Cortex of kidney (tissue), 1 donor: ENCODE results near the gene FAS.

ENCODE experiments used
- DNase-seq: peaks from one replicate; lab custom pipeline; 2025; lab: John Stamatoyannopoulos, UW

The FAS gene

DNA sequence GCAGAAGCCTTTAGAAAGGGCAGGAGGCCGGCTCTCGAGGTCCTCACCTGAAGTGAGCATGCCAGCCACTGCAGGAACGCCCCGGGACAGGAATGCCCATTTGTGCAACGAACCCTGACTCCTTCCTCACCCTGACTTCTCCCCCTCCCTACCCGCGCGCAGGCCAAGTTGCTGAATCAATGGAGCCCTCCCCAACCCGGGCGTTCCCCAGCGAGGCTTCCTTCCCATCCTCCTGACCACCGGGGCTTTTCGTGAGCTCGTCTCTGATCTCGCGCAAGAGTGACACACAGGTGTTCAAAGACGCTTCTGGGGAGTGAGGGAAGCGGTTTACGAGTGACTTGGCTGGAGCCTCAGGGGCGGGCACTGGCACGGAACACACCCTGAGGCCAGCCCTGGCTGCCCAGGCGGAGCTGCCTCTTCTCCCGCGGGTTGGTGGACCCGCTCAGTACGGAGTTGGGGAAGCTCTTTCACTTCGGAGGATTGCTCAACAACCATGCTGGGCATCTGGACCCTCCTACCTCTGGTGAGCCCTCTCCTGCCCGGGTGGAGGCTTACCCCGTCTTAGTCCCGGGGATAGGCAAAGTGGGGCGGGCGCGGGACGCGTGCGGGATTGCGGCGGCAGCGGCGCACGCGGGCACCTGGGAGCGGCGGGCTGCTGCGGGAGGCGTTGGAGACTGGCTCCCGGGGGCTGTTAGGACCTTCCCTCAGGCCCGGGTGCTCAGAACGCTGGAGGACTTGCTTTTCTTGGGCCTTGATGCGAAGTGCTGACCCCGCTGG lies at the start of gene FAS:
Gene FAS, plus strand, starts transcription at position 415 of the 777 bp plus-strand sequence. Its CDS starts 79 bp downstream, at position 494.
- DNase-seq: no peak

DNA sequence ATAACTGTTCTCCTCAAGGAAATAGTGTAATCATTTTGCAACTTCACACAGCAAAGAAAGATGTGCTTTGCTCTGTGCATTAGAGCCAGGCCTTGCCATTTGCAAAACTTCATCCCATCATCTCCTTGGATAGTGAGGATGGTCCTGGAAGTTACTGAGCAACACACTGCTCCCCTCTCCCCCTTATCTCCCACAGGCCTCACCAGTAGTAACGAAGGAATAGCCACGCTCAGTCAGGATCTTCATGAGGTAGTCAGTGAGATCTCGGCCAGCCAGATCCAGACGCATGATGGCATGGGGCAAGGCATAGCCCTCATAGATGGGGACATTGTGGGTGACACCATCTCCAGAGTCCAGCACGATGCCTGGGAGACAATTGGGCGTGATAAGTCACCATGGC lies 49.6 kb upstream of the FAS start:
- DNase-seq: no peak

DNA sequence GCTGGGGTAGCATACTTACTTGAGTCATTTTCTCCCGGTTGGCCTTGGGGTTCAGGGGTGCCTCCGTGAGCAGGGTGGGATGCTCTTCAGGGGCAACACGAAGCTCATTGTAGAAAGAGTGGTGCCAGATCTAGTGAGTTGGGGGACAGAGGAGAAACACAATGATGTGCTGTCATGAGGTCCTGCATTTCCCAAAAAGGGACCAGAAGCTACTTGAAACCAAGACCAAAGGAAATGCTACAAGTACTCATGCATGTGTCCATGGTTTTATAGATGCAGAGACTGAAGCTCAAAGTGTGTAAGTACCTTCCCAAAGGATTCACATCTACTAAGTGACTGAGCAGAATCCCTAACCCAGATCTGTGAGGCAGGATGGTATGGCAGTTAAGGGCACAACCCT lies 46.8 kb upstream of the FAS start:
- no peak for DNase-seq

DNA sequence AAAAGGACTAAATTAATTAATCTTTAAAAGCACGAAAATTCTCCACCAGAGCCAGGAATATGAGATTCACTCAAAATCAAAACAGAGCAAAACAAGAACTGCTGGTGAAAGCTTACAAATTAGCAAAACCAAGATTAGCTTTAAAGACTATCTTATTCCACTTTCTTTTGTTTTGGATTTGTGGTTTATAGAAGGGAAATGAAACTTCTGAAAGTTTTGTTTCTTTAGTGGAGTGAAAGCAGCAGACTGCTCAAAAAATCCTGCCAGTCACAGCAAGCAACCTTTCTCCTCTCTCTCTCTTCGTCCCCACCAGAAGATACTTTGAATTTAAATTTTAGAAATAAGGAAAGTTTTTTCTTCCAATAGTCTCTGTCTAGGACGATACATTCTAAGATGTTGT lies 45.8 kb upstream of the FAS start:
- DNase-seq: no peak

DNA sequence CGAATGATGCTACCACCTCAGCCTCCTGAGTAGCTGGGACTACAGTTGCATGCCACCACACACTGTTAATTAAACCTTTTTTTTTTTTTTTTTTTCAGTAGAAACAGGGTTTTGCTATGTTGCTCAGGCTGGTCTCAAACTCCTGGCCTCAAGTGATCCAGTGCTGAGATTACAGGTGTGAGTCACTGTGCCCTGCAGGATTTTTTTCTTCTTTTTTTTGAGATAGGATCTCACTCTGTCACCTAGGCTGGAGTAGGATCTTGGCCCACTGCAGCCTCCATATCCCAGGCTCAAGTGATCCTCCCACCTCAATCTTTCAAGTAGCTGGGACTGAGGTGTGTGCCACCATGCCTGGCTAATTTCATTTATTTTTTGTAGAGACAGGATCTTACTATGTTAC lies 44.4 kb upstream of the FAS start:
- DNase-seq: no peak

DNA sequence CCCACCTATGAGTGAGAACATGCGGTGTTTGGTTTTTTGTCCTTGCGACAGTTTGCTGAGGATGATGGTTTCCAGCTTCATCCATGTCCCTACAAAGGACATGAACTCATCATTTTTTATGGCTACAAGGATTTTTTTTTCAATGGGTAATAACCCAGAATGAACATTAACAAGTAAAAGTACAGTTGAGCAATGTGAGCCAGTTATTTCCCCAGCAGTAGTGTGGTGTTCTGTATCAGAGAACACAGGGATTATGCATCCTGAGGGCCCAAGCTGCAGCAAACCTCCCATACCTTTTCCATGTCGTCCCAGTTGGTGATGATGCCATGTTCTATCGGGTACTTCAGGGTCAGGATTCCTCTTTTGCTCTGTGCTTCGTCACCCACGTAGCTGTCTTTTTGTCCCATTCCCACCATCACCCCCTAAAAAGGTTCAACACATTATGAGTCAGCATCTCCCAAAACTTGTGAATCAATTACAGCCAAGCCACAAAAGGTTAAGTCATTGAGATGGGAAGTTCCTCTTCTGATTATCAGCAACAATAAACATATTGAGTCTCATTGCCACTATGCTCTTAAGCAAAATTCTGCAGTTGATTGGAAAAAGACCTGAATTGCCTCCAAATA lies 43.5 kb upstream of the FAS start:
- DNase-seq: no peak

DNA sequence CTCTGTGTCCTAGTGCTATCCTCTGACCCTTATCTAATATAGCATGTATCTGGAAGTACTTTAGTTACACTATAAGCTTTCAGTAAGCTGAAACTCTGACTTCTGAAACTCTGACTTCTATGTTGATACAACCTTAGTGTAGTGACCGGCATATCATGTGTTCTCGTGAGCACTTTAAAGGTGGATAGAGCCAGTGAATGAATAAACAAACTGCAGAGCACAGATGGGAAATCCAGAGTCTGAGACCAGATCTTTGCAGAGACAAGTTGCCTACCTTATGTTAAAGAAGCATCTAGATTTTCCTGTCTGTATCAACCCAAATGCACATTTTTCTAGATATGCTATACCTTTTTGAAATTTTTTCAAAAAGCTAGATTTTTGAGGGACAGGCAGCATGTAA lies 41.5 kb upstream of the FAS start:
- no peak for DNase-seq

DNA sequence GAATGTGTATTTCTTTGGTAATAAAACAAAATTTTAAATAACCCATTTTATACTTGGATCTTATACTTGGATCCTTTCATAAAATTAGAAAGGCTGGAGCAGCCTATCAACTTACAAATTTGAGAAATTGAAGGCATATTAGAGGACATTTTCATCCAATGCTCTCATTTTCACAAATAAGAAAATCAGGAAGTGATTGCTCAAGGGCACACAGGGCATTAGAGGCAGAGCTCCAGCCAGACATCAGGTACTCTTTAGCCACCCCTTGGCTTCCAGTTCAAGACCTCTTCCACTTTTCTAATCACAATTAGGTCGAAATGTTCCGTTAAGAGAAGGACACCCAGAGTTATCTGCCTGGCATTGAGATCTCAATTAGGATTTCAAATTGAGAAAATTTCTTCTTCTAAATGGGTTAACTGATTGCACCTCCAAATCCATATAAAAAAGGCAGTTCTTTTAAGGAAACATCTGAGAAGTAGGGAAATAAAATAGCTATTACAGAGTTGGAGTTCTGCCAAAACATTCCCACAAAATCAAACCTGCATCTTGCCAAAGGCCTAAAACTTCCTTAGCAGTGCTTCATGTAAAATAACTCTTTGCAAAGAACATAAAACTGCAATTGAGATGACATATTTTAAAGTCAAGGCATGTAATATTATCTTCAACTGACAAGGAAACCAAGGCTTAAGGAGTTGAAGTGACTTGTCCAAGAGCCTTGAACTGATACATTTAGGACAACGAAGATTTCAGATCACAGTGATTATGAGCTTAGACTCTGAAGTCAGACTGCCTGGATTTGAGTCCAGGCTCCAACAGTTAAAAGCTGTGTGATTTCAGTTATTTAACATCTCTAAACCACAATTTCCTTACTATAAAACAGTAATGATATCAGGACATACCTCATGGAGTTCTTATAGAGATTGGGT lies 40.4 kb upstream of the FAS start:
- no peak for DNase-seq

DNA sequence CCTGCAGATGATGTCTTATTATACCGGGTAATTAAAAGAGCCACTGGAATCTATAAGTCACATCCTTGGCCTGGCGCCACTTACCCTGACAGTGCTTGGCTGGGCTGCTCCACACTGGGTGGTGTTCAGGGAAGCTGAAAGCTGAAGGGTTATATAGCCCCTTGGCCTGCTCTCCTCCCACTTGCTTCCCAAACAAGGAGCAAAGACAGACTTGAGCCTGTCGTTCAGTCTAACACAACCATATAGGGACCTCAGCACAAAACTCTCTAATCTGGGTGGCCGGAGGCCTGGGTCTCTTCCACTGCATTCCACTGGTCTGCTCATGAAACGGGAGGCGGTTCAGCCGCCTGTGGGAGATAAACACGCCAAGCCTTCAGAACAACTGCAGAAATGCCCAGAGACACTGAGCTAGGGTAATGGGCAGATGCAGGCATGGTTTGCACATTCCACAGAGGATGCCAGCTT lies 37.9 kb upstream of the FAS start, which contains the start of gene ACTA2:
Gene ACTA2, minus strand, starts transcription at position 127 of the 465 bp plus-strand sequence. CDS start 3,843 bp downstream, outside the sequence.
- no peak for DNase-seq

DNA sequence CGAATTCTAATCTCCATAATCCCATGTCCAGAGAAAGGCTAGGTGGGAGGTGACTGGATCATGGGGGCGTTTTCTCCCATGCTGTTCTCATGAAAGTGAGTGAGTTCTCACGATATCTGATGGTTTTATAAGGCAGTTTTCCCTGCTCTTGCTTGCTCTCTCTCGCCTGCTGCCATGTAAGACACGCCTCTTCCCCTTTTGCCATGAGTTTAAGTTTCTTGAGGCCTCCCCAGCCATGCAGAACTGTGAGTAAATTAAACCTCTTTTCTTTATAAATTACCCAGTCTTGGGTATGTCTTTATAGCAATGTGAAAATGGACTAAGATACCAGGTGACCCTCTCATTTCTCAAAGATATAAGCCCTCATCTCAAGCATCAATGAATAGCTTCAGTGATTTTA lies 36.9 kb upstream of the FAS start:
- no peak for DNase-seq

DNA sequence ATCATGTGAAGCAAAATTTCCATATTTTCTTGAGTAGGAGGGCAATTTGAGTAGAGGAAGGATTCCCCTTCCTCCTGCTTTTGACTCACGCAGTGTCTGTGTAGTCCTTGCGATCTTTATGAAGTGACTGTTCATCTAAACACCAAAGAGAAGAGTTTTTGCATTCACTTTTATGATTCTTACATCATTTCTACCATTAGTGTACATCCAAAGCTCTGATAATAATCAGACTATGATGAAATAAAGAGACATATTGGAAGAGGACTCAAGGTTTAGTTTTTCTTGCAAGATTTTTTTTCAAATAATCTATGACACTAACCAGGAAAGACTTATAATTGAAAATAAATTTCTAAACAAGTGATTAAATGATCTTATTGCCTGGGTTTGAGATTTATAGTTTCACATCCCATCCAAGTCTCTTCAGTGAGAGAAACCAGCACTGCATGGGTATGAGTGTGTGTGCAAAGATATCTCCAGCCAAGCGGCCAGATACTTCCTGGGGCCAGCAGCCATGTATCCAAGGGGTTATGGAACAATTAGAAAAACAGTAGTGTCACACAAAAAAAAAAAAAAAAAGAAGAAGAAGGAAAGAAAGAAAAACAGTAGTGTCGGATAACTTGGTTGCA lies 36.0 kb upstream of the FAS start:
- DNase-seq: no peak

DNA sequence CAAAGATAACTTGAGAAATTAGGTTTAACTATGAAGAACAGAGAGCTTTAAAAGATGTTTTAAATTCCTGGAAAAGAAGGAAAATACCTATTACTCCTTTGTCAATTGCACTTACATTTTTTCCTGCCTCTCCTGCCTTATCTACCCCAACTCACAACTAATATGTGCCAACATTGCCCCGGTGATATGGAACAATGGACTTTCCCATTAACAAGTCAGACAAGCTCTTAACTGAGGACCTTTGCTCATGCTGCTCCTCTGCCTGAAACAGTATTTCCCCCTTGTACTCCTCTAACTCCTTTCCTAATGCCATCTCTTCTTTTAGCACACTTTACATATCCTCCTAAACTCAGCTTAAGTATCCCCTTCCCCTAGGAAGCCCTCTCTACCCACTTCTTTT lies 33.2 kb upstream of the FAS start:
- DNase-seq: no peak

DNA sequence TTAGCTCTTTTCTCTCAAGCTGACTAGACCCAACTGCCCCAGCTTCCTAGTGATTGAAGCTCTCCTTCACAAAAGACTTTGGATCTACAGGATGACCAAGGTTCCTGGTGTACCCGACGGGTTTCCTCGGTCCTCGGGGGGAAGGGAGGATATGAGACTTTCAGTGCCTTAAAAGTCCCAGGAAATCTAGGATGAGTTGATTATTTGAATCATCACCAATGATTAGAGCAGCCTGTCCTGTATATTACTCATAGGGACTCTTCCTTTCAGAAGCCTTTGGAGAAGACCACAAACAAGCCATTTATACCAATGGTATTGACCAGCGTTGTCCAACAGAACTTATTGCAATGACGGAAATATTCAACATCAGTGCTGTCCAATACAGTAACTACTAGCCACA lies 31.9 kb upstream of the FAS start:
- no peak for DNase-seq

DNA sequence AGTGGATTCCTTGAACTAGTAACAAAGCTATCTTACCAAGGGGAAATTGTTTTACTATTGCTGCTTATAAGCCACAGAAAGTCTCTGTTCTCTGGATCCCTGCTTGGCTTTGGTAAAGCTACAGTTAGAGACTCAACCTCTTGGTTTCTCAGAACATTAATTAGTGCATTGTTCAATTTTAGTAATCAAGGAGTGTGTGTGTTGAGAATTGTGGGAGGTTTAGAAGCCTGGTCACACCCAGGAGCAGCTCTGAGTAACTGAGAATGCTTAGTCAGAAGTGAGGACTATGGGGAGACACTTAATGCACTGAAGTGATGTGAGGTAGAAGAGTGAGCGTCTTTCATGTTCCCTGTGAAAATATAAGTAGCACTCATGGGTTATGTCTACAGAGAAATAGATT lies 29.8 kb upstream of the FAS start:
- no peak for DNase-seq

DNA sequence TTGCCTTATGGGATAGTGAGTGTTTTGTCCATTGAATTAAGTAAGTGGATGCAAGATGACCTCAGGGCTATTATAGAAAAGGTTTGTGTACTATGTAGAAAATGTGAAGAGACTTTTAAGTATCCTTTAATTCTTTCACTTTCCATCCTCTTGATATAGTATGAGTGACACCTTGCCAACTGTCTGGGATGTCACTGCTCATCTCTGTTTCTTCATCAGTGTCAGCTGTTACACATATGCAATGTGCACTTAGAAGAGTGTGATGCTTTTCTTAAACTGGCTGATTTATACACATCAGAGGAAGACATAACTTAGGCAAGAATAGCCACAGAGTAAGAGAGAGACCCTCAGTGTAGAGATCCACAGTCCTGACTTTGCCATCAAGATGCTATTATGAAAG lies 29.3 kb upstream of the FAS start:
- no peak for DNase-seq

DNA sequence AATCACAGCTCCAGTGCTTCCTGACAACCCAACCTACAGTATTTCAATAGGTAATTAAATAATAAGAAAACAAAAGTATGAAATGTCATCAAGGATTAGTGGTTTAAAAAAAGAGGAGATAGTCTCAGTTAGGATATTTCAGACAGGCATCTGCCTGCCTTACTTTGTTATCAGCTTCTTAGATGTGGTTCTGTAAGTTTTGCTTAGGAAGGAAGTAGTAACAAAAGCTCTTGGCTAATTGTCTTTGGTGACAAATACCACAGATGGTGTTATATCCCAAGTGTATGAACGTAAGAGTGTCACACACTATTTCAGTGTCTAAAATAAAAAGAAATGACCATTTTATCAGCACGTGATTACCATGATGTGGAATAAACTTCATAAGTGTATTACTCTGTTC lies 28.3 kb upstream of the FAS start:
- no peak for DNase-seq

DNA sequence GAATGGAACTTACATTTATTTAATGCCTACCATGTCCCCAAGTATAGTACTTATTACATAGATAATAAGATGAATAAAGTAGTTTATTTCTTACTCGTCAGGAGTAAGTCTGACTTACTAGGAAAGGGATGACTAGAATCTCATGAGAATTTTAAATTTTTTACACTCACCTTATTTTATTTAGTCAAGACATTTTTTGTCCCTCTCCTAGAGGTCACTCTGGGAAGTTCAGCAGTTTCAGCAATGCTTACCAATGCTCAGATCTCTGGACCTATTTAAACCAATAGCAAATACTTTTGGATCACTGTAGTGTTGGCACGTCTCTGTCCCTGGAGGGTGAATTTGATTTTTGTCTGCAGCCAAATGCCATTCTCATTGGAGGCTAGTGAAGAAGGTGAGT lies 27.3 kb upstream of the FAS start:
- DNase-seq: no peak

DNA sequence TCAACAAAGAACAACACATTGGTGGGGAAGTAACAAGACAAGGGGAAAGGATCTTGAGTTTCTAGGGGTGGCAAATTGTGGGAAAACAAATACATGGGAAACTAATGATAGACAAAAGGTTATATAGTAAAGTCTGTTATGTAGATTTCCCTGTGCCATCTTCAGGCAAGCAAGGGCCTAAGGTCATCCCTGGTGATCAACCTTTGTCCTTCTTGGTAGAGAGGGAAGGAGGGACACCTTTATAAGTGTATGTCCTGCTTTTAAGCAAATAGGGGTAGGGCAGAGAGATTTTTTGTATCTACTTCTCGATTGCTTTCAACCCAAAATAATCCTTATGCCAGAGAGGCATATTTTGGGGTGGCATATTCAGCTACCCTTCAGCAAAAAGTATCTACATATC lies 26.2 kb upstream of the FAS start:
- DNase-seq: no peak

DNA sequence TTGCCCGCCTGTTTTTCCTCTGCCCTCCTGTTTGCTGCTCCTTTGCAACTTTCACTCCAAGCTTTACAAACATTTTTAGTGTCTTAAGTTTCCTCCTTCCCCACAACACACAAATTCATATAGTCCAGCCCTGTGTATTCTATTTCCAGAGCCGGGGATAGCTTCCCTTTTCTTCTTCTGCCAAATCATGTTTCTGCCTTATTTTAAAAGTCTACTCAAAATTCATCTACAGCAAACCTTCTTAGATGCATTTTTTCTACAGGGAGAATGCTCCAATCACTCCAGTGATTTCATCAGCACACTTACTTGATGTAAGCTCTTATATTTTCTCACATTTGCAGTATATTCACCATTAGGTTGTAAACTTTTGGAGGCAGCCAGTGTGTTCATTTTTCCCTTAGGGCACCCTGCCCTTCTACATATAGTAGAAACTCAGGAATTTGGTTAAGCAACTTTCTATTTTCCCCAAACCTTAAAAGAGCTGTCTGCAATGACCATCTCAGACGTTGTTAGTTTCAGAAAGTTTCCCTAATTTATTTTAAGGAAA lies 25.7 kb upstream of the FAS start:
- no peak for DNase-seq

DNA sequence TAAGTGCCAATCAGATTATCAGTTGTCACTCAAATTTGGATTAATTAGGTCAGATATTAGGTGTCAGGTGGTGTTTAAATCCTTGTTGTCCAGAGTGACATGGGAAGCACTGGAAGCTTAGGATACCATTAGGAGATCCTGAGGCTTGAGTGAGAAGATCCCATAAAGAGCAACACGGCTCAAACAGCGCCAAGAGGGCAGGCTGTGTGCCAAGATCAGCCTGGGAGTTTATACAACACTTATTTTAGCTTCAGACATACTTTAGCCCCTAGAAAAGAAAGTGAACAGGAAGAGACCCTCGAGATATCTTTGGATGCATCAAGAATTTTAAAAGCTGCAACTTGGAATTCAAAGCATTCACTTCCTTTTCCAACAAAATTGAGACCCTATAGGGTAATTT lies 23.8 kb upstream of the FAS start:
- no peak for DNase-seq

DNA sequence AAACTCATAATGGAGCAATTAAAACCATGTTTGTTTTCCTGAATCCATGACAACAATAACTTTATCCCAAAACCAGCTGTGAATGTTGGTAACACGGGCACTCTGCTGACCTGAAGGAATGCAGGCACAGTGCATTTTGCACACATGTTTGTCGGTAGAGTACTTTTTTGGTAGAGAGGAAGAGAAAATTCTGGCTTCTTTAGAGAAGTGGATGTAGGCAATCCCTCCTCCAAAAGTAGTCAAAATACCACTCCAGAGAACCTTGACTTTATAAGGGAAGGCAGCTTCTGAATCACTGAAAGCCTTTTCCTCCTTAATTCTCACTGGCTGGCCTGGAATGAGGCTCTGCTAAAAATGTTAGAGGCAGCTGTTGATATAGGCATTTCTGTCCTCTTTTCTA lies 22.2 kb upstream of the FAS start:
- no peak for DNase-seq
